GM19463 (cell line): ENCODE data around the gene MARCHF3.
"Not testable (repeated sequence)": the region's sequence is repeated elsewhere in the genome, so short reads cannot be mapped to it uniquely, and the experiment has no call there.

Experiments used
- ATAC-seq: cut with Tn5 transposase; IDR thresholded peaks from one replicate; pipeline ENCODE4 v1.9.1; 2021; ENCODE audit warnings: mild to moderate bottlenecking, moderate library complexity; ENCODE audit not compliant: unreplicated experiment

The MARCHF3 gene

GRCh38 chr5:126881821-126882600 is 148.3 kb downstream of the MARCHF3 start:
- ATAC-seq = no peak

GRCh38 chr5:126878634-126879033 is 151.7 kb downstream of the MARCHF3 start:
- ATAC-seq = no peak

DNA sequence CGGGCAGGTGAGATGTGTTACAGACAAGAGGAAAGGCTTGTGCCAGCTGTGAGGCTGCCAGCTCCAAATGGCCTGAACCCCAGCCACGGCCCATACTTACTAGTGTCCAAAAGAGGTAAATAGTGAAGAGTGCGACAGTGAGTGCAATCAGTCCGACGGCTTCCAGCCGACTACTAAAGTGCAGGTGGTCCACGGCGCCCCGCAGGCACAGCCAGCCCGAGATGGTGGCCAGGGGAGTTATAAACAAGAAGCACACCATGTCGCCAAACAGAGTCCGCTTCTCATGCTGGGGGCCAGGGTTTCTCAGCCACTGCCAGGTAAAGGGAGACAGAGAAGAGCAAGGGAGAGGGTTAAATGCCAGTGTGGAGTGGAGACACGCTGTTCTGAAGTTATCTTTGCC is 152.3 kb downstream of the MARCHF3 start:
- no peak for ATAC-seq

DNA sequence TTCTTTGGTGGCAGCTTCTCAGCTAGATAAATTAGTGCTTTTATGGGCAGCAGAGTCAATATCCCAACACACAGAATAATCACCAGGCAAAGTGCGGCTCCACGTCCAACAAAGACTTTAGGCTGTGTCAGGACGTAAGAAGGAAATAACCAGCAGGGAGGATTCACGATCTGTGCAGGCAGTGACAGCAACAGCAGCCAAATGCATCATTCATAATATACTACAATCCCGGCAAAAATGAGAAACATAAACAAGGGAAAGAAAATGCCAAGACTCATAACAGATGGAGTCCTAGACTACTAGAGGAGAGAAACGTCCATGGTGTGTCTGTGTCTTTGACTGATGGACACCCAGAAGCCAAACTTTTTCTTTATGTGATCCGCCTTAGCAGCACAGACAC is 152.8 kb downstream of the MARCHF3 start:
- ATAC-seq = no peak

DNA sequence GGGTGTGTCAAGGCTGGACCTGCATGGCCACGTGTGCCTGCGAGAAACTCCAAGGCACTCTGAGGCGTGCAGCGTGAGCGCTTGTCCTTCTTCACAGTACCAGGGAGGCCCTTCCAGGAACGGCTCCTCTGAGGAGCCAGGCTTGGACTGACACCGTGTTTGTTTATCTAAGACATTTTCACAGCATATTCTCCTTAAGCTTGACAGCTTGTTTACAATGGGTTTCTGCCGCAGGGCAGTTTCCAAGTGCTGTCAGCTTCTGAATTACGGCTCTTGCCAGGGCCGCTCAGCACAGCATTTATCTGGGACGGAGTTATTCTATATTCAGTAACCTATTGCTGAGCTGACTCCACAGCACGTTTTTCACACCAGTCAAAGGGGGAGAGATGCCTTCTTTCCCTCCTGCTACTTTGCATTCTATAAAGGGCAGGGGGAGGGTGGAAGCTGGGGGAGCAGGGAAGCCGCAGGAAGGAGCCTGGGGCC is 155.0 kb downstream of the MARCHF3 start:
- ATAC-seq = no peak

DNA sequence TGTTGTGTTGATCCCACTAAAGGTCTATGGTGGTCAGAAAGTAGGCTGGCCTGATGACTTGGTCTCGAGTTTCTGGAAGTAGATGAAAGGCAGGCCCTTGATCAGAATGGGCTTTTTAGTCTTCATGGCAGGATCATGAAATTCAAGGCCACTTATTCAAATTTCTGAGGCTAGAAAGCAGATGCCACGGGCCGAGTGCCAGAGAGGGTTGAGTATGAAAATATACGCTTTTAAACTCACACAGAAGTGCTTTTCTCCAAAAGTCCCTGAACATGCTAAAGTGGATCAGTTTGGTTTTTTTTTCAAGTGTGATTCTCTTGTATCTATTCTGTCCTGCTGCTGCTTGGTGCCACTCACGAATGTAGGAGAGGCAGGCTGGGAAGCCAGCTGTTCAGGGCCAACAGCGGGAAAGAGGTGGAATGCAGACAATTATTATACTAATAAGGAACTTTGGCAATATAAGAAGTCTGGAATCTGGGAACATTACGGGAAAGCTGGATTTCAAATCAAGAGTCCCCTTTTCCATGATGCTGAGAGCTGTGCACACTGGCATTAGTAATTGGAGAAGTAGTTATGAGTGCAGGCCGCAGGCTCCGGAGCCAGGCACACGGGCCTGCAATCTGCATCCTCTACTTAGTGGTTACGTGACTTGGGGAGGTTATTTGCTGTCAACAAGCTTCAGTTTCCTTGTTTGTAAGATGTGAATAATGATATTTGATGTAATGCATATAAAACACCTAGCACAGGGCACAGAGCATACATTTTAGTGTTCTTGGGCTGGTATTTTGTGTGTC is 157.6 kb downstream of the MARCHF3 start:
- no peak for ATAC-seq

GRCh38 chr5:126871441-126871840 is 158.9 kb downstream of the MARCHF3 start:
- no peak for ATAC-seq

- ATAC-seq = peak; percentile 69
Observed at GRCh38 chr5:126869005-126869451, 161.3 kb downstream of the MARCHF3 start.

GRCh38 chr5:126868338-126869004 is 161.9 kb downstream of the MARCHF3 start:
- ATAC-seq = no peak

- no peak for ATAC-seq
Observed at GRCh38 chr5:126866851-126867636, 163.3 kb downstream of the MARCHF3 start.

DNA sequence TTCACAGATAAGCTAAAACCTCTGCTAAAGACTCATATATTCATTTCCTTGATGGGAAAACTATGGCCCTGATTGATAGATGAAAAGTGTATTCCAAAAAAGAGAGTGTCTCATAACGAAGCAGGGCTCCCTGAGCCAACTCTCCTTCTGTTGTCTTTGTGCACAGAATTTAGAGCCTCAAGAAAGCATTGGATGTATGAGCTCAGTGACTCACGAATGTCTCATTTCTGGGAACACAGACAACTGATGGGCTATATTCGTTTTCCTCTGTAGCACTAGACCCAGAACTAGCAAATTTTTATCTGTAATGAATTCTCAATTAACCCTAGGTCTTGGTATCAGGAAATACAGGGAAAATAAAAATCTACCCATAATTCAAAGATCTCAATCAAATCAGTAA is 165.1 kb downstream of the MARCHF3 start:
- no peak for ATAC-seq

DNA sequence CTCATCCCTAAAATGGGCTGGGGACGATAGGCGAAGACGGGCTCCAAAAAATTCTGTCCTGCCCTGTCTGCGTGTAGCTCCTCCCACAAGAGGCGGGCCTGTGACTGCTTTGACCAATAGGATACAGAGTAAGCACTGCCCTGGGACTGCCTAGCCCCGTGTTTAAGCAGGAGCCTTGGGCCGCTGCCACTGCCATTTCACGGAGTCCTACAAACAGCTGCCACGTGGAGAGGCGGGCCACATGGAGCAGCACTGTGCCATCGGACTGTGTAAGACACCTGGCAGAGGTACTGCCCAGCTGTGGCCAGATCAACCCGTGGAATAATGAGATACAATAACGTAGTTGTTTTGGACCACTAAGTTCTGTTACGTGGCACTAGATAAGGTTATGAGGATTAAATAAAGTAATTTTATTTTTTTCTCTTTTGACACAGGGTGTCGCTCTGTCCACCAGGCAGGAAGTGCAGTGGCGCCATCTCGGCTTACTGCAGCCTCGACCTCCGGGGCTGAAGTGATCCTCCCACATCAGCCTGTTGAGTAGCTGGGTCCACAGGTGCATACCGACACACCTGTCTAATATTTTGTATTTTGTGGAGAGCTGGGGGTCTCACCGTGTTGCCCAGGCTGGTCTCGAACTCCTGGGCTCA is 166.2 kb downstream of the MARCHF3 start:
- no peak for ATAC-seq

- no peak for ATAC-seq
Observed at GRCh38 chr5:126863402-126863801, 167.0 kb downstream of the MARCHF3 start.

GRCh38 chr5:126858441-126858840 is 171.9 kb downstream of the MARCHF3 start:
- no peak for ATAC-seq

- ATAC-seq = no peak
Observed at GRCh38 chr5:126857472-126858410, 172.6 kb downstream of the MARCHF3 start.

DNA sequence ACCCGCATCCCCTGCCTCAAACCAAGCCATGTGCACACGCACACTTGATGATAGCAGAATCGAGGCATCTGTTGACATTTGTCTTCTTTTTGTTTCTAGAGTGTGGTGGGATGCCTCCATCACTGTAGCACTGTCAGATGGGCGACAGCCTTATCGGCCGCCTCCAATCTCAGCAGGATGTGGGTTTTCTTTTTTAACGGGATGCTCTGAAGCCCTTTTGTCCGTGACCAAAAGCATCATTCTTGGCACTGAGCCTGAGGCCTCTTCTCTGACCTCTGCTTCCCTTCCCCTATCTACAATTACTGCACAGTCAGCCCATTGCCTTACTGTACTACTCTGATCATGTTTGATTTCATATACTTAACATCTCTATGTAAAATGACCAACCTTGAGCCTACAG is 175.1 kb downstream of the MARCHF3 start:
- no peak for ATAC-seq

GRCh38 chr5:126854526-126855110 is 175.7 kb downstream of the MARCHF3 start:
- ATAC-seq = no peak

DNA sequence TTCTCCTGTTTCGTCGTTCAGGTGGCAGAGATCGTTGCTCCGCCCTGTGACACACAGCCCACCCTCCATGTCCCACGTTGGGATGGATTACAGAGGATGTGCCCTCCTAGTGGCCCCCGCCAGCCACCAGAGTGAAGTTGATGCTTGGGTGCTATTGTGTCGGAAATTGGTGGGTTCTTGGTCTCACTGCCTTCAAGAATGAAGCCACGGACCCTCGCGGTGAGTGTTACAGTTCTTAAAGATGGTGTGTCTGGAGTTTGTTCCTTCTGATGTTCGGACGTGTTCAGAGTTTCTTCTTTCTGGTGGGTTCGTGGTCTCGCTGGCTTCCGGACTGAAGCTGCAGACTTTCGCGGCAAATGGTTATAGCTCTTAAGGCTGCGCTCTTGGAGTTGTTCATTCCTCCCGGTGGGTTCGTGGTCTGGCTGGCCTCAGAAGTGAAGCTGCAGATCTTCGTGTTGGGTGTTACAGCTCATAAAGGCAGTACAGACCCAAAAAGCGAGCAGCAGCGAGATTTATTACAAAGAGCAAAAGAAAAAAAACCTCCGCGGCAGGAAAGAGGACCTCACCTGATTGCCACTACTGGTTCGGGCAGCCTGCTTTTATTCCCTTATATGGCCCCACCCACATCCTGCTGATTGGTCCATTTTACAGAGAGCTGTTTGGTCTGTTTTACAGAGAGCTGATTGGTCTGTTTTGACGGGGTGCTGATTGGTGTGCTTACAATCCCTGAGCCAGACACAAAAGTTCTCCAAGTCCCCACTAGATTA is 176.6 kb downstream of the MARCHF3 start:
- ATAC-seq = not testable (repeated sequence)
